IMR-90 (cell line): ENCODE measurements around the gene RAI14. TPM values are rescaled to one million over a fixed set of nuclear protein-coding genes. Genes with fewer than 3 reads are reported as not detected.

ENCODE experiments used
- ATAC-seq: fragments of 200-7000 bp; cut with Tn5 transposase; 2 replicates; pipeline ENCODE4 v1.9.1; 2020; ENCODE audit warnings: low read depth, mild to moderate bottlenecking, moderate library complexity
- BruUV-seq: library from RNA; stranded (reverse); fragments of 400-500 nt; replicated peaks from 2 replicates; lab custom pipeline; 2021; lab: Mats Ljungman, UMichigan
- CTCF ChIA-PET: fragments of 300-600 bp; formaldehyde crosslinking; extraction: SDS; loops from one replicate; lab custom pipeline; 2021; ENCODE audit warnings: antibody characterized with exemption; lab: Yijun Ruan, JAX
- POLR2A ChIA-PET: fragments of 300-600 bp; sonication (Branson Sonifier 250); formaldehyde crosslinking; loops from one replicate; lab custom pipeline; 2022; ENCODE audit warnings: antibody characterized with exemption; ENCODE audit not compliant: unreplicated experiment; lab: Charles Lee
- DNase-seq: peaks from one replicate; pipeline ENCODE4 v3.0.0; 2013
- H2AFZ ChIP-seq: replicated peaks from 2 replicates; pipeline ENCODE3; 2013; ENCODE audit warnings: low read length, mild to moderate bottlenecking; ENCODE audit not compliant: poor library complexity
- H2AK5ac ChIP-seq: 2 replicates; pipeline ENCODE4 v1.6.1; 2013; ENCODE audit warnings: low read depth, low read length, inconsistent platforms
- H2AK9ac ChIP-seq: replicated peaks from 2 replicates; pipeline ENCODE3; 2013; ENCODE audit warnings: mild to moderate bottlenecking, low read depth, low read length, moderate library complexity; ENCODE audit not compliant: poor library complexity
- H2BK120ac ChIP-seq: 2 replicates; pipeline ENCODE4 v1.6.1; 2013; ENCODE audit warnings: low read depth, low read length, inconsistent platforms
- H2BK15ac ChIP-seq: 3 replicates; pipeline ENCODE4 v1.6.1; 2013; ENCODE audit warnings: low read depth, low read length, inconsistent platforms
- H2BK20ac ChIP-seq: 2 replicates; pipeline ENCODE4 v1.6.1; 2013; ENCODE audit warnings: low read depth, mild to moderate bottlenecking, inconsistent platforms, low read length, moderate library complexity
- H2BK5ac ChIP-seq: 2 replicates; pipeline ENCODE4 v1.6.1; 2013; ENCODE audit warnings: mild to moderate bottlenecking, low read depth, low read length, inconsistent platforms; ENCODE audit not compliant: poor library complexity, severe bottlenecking
- H3K14ac ChIP-seq: replicated peaks from 2 replicates; pipeline ENCODE4 v1.6.1; 2013; ENCODE audit warnings: low read depth, low read length, inconsistent platforms
- H3K18ac ChIP-seq: 2 replicates; pipeline ENCODE4 v1.6.1; 2013; ENCODE audit warnings: low read depth, low read length, control low read depth
- H3K23ac ChIP-seq: 2 replicates; pipeline ENCODE4 v1.6.1; 2013; ENCODE audit warnings: low read depth, low read length, inconsistent platforms
- H3K27ac ChIP-seq: 2 replicates; pipeline ENCODE4 v1.5.1; 2013; ENCODE audit warnings: mild to moderate bottlenecking, control low read depth, low read length; ENCODE audit not compliant: insufficient read depth
- H3K27me3 ChIP-seq: 2 replicates; pipeline ENCODE4 v1.6.1; 2013; ENCODE audit warnings: low read length; ENCODE audit not compliant: control insufficient read depth, insufficient read depth
- H3K36me3 ChIP-seq: 2 replicates; pipeline ENCODE4 v1.6.1; 2013; ENCODE audit warnings: low read length, mixed read lengths; ENCODE audit not compliant: control insufficient read depth, insufficient read depth
- H3K4ac ChIP-seq: 2 replicates; pipeline ENCODE4 v1.6.1; 2013; ENCODE audit warnings: low read depth, low read length, inconsistent platforms
- H3K4me1 ChIP-seq: 2 replicates; pipeline ENCODE4 v1.6.1; 2013; ENCODE audit warnings: low read length, mixed read lengths; ENCODE audit not compliant: control insufficient read depth, insufficient read depth
- H3K4me2 ChIP-seq: 2 replicates; pipeline ENCODE4 v1.6.1; 2013; ENCODE audit warnings: low read depth, mild to moderate bottlenecking, control low read depth, low read length, moderate library complexity
- H3K4me3 ChIP-seq: 2 replicates; pipeline ENCODE4 v1.5.1; 2013; ENCODE audit warnings: low read depth, mild to moderate bottlenecking, control low read depth, low read length, moderate library complexity; ENCODE audit not compliant: insufficient read depth
- H3K56ac ChIP-seq: 2 replicates; pipeline ENCODE4 v1.6.1; 2013; ENCODE audit warnings: low read length, inconsistent platforms; ENCODE audit not compliant: insufficient read depth; ENCODE audit errors: extremely low read depth
- H3K79me1 ChIP-seq, 2 experiments: 2 replicates each; pipeline ENCODE4 v1.6.1; 2013; ENCODE audit warnings: low read length in 2 of 2, inconsistent platforms in 1 of 2, low read depth in 1 of 2
- H3K9ac ChIP-seq: 2 replicates; pipeline ENCODE4 v1.6.1; 2013; ENCODE audit warnings: low read depth, low read length, control low read depth
- H3K9me1 ChIP-seq: 2 replicates; pipeline ENCODE4 v1.6.1; 2013; ENCODE audit warnings: low read length, inconsistent platforms; ENCODE audit not compliant: insufficient read depth
- H3K9me3 ChIP-seq: 2 replicates; pipeline ENCODE4 v1.6.1; 2013; ENCODE audit warnings: low read length; ENCODE audit not compliant: control insufficient read depth, insufficient read depth
- H4K20me1 ChIP-seq: 2 replicates; pipeline ENCODE4 v1.6.1; 2013; ENCODE audit warnings: low read length, inconsistent platforms; ENCODE audit not compliant: insufficient read depth
- H4K5ac ChIP-seq: 2 replicates; pipeline ENCODE4 v1.6.1; 2013; ENCODE audit warnings: mild to moderate bottlenecking, low read depth, low read length, control low read depth
- H4K8ac ChIP-seq, 2 experiments: 2 replicates each; pipeline ENCODE4 v1.6.1; 2013; ENCODE audit warnings: low read depth in 2 of 2, low read length in 2 of 2, control low read depth in 1 of 2, inconsistent platforms in 1 of 2
- H4K91ac ChIP-seq: 2 replicates; pipeline ENCODE4 v1.6.1; 2013; ENCODE audit warnings: low read depth, low read length, inconsistent platforms; ENCODE audit not compliant: insufficient read depth
- MAZ ChIP-seq: IDR thresholded peaks from 2 replicates; pipeline ENCODE4 v1.6.1; 2012; ENCODE audit warnings: low read depth, mild to moderate bottlenecking, low read length, improper control_type of control experiment, moderate library complexity, borderline replicate concordance
- MXI1 ChIP-seq: IDR thresholded peaks from 2 replicates; pipeline ENCODE4 v1.6.1; 2012; ENCODE audit warnings: low read depth, mild to moderate bottlenecking, low read length, moderate library complexity, borderline replicate concordance
- NFE2L2 ChIP-seq: fragments of 150-350 bp; IDR thresholded peaks from 2 replicates; pipeline ENCODE4 v1.6.1; 2016; ENCODE audit warnings: low read depth, mild to moderate bottlenecking, low read length
- WGBS, 2 experiments: methylation state at CpG; one replicate each; pipeline versions ENCODE4 v1.1.5 to v1.1.7; 2013; ENCODE audit warnings: missing lambda C conversion rate in 2 of 2; ENCODE audit not compliant: insufficient read length in 1 of 2; ENCODE audit errors: extremely low coverage in 2 of 2; 5-methylcytosine and 5-hydroxymethylcytosine counted together
- dilution Hi-C: fragments of 300-500 bp; cut with HindIII; formaldehyde crosslinking; loops from one replicate; pipeline ENCODE4 v1.14.3; 2018; ENCODE audit warnings: low sequenced_read_pairs; ENCODE audit not compliant: unreplicated experiment
- in situ Hi-C: fragments of 300-500 bp; cut with MboI; formaldehyde crosslinking; loops from 3 replicates; pipeline ENCODE4 v1.14.3; 2019; ENCODE audit warnings: low sequenced_read_pairs, inconsistent platforms, mixed read lengths
- intact Hi-C: fragments of 100-400 bp; cut with micrococcal nuclease; formaldehyde crosslinking; loops from 2 replicates; pipeline ENCODE4 v1.10.0; 2022
- polyA plus RNA-seq, 3 experiments: library from polyadenylated mRNA; depleted of rRNA; stranded (reverse); fragments of >200 nt; gene quantifications; 2 replicates each; pipeline ENCODE4 v1.2.3, GENCODE V29; 2012; ENCODE audit warnings: low replicate concordance in 1 of 3
- total RNA-seq: library from RNA; depleted of rRNA; stranded (reverse); fragments of >200 nt; gene quantifications from 2 replicates; pipeline ENCODE4 v1.2.3, GENCODE V29; 2012
- TF ChIP-seq, protein P1 (sequence below): fragments of 150-350 bp; IDR thresholded peaks from 2 replicates; pipeline ENCODE4 v1.6.1; 2016; ENCODE audit warnings: low read depth, mild to moderate bottlenecking, low read length, moderate library complexity, borderline replicate concordance

The RAI14 gene
- total and polyA plus RNA-seq, 2 of the 4 experiments (the other 2 are of a cell fraction), result 221 to 267 TPM

DNA sequence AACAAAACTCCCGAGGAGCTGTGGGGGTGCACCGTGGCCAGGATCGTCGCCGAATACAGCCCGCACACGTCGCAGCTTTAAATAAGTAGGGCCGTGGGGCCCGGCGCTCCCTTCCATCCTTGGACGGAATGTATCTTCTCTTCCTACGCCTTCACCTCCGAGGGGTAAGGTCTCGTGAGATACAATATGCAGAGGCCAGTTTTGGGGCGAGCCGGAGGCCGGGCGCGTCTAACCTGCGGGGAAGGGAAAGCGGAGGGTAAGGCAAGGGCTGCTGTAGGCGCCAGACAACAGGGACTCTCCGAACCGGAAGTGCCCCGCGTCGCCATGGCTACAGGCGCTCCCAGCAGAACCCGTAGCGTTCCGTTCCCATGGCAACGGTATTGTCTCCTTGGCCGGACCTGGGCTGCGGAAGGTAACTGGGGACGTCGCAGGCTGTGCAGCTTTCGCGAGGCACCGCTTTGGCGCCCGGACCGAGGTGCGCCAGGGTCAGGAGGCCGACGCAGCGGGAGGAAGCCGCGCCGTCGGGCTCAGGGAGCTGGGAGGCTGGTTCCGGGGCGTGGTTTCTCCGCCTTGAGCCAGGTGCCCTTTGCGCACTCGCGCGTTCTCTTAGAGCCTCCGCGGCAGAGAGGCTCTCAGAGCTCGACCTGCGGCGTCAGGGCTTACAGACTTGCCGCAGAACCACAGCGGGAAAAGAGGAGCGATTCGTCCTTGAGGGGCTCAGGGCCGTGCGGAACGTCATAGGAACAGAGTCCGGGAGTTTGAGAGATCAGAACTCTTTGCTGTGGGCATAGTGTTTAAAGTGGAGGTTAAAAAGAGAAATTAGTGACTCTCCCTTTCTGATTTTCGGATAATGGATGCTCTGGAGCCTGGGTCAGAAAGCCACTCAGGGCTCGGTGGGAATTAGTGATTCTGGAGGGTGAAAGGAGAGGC lies 182.9 kb downstream of the RAI14 start, which contains the start of gene TTC23L:
TSS of gene TTC23L (plus strand) at position 380 of the 930 bp plus-strand sequence. CDS start 1,508 bp downstream, outside the sequence.
- peak within 1 kb of the TSS; percentile 54; the same call in 1 of the 2 replicates for H4K91ac ChIP-seq
- H3K79me1 ChIP-seq, result 0 out of 4 replicates have a peak, but pooled peaks cover 0 to 3% of the 10 kb centered on the region in 2 experiments
- ChIA-PET CTCF (interaction anchor here (0.8 kb wide), 1 partner anchor 354 kb away, joined by 3 read pairs; no protein-coding TSS in a partner anchor), POLR2A (no interaction called here)
- peak within 1 kb of the TSS; percentile 36; the same call in 1 of the 2 replicates for H2BK20ac ChIP-seq
- H3K14ac ChIP-seq, result peak within 1 kb of the TSS; percentile 93
- peak within 1 kb of the TSS; percentile 57 for H3K4me2 ChIP-seq
- ATAC-seq (peak; percentile 88), DNase-seq (peak; percentile 79)
- no peaks in the 10 kb centered on the region for H3K9me3 ChIP-seq
- H3K18ac ChIP-seq, result peak within 1 kb of the TSS; percentile 6; the same call in 1 of the 2 replicates
- no peaks in the 10 kb centered on the region for H3K27me3 ChIP-seq
- H3K23ac ChIP-seq, result peak within 1 kb of the TSS; percentile 79
- no peak within 1 kb of the TSS for H2AK5ac ChIP-seq
- no peak within 1 kb of the TSS for H3K56ac ChIP-seq
- H3K4me3 ChIP-seq, result peak within 1 kb of the TSS; percentile 79
- H4K20me1 ChIP-seq, result no peaks in the 10 kb centered on the region
- dilution Hi-C loops (no loop called here), in situ Hi-C loops (no loop called here), intact Hi-C loops (no loop called here)
- no peak within 1 kb of the TSS for H2BK5ac ChIP-seq
- peak within 1 kb of the TSS; percentile 28 for H3K27ac ChIP-seq
- H3K36me3 ChIP-seq, result peaks cover 8% of the 10 kb centered on the region
- peak within 1 kb of the TSS; percentile 99 for H2AFZ ChIP-seq
- peak within 1 kb of the TSS; percentile 56 for H4K5ac ChIP-seq
- peak within 1 kb of the TSS; percentile 80 for H2BK120ac ChIP-seq
- peaks cover 4% of the 10 kb centered on the region; the same call in 1 of the 2 replicates for H3K4me1 ChIP-seq
- peaks cover 7% of the 10 kb centered on the region; the same call in 1 of the 2 replicates for H3K9me1 ChIP-seq
- H3K9ac ChIP-seq, result peak within 1 kb of the TSS; percentile 68
- peak within 1 kb of the TSS; percentile 87 for H3K4ac ChIP-seq
- BruUV-seq, result no TSS peak
- TF ChIP-seq NFE2L2 (no peak), MXI1 (peak; percentile 87), MAZ (peak; percentile 11; the same call in 1 of the 2 replicates)
- TF ChIP-seq, protein P1, sequence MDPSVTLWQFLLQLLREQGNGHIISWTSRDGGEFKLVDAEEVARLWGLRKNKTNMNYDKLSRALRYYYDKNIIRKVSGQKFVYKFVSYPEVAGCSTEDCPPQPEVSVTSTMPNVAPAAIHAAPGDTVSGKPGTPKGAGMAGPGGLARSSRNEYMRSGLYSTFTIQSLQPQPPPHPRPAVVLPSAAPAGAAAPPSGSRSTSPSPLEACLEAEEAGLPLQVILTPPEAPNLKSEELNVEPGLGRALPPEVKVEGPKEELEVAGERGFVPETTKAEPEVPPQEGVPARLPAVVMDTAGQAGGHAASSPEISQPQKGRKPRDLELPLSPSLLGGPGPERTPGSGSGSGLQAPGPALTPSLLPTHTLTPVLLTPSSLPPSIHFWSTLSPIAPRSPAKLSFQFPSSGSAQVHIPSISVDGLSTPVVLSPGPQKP, result peak; percentile 89; the same call in 1 of the 2 replicates
- H2AK9ac ChIP-seq, result peak within 1 kb of the TSS; percentile 43
- WGBS, 2 experiments, result 1% methylated on average over 48 of the region's 73 CpGs; no CpG with 5 or more reads in 1 of the 2 experiments
- peak within 1 kb of the TSS; percentile 62 to 95 for H4K8ac ChIP-seq
- H2BK15ac ChIP-seq, result no peak within 1 kb of the TSS
